ENCODE measurements around the gene CHI3L1. TPM values are rescaled to one million over a fixed set of nuclear protein-coding genes. Genes with fewer than 3 reads are reported as not detected.

CHI3L1 gene
- total and polyA plus RNA-seq, 11 donors, result 0.15 to 27.1 (median 1.3) TPM; not detected in 1

DNA sequence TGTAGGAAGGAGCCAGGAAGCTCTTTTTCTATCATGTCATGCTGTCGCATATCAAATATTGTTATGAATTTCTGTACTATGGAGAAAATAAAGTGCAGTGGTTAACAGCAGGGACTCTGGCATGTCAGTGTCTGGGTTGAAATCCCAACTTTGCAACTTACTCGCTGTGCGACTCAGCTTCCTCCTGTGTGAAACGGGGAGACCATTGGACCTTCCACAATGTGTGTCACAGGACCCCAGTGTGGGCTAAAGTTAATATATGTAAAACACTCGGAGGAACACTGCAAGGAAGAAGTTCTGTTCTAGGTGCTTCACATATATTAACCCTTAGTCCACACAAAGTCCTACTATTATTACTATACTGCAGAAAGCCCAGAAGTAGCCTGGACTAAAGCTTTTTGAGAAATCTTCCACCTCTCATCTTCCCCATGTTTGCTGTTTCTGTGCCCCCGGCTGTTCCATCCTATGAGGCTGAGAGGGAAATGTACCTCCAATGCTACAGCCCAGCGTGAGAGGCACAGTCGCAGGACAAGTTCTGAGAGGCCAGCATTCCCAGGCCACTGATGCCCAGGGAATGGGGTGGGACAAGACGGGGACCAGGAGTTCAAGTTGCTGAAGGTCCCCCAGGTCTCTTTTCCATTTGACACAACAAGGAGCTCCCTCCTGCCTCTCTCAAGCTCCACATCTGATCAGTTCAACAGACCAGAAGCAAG lies 41.0 kb upstream of the CHI3L1 start:
- Histone ChIP-seq H3K27ac (no peak overlapping the region), H3K4me3 (no peak overlapping the region), H3K36me3 (no peaks in the 10 kb centered on the region), H3K9me3 (no peaks in the 10 kb centered on the region), H3K27me3 (peaks cover 0 to 16% (median 0%) of the 10 kb centered on the region in 9 donors), H3K4me1 (no peaks in the 10 kb centered on the region)
- intact Hi-C loops (cut with DNase I), result no loop called here
- 86 to 89% (median 88%) methylated on average over 9 of the region's 9 CpGs for WGBS, 4 donors
- ATAC-seq (no peak), DNase-seq (no peak)
- no peak for TF ChIP-seq POLR2A (IDR thresholded peaks at IDR 0.05)
- TF ChIP-seq, protein P1, sequence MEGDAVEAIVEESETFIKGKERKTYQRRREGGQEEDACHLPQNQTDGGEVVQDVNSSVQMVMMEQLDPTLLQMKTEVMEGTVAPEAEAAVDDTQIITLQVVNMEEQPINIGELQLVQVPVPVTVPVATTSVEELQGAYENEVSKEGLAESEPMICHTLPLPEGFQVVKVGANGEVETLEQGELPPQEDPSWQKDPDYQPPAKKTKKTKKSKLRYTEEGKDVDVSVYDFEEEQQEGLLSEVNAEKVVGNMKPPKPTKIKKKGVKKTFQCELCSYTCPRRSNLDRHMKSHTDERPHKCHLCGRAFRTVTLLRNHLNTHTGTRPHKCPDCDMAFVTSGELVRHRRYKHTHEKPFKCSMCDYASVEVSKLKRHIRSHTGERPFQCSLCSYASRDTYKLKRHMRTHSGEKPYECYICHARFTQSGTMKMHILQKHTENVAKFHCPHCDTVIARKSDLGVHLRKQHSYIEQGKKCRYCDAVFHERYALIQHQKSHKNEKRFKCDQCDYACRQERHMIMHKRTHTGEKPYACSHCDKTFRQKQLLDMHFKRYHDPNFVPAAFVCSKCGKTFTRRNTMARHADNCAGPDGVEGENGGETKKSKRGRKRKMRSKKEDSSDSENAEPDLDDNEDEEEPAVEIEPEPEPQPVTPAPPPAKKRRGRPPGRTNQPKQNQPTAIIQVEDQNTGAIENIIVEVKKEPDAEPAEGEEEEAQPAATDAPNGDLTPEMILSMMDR (IDR thresholded peaks at IDR 0.05), result no peak

DNA sequence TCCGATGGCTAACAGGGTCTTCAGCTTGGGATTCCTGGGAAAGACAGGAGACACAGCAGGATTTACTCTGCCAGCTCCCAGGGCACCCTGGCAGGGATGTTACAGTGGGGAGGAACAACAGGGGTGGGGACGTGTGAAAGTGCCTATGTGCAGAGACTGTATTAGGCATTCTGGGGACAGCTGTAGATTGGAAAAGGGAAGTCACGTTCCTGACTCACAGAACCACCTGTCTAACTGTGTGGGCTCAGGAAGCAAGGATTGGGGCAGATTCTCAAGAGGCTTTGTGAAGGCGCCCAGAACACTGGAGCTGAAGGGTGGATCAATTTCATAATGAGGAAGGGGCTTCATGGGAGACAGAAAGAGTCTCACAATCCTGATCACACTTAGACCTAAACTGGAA lies 38.6 kb upstream of the CHI3L1 start:
- TF ChIP-seq POLR2A (IDR thresholded peaks at IDR 0.05), result no peak
- TF ChIP-seq, protein P1 (IDR thresholded peaks at IDR 0.05), result no peak
- Histone ChIP-seq H3K36me3 (no peaks in the 10 kb centered on the region), H3K4me3 (no peak overlapping the region), H3K27ac (no peak overlapping the region), H3K27me3 (peaks cover 0 to 14% (median 0%) of the 10 kb centered on the region in 9 donors), H3K9me3 (no peaks in the 10 kb centered on the region), H3K4me1 (no peaks in the 10 kb centered on the region)
- DNase-seq (no peak), ATAC-seq (no peak)
- intact Hi-C loops (cut with DNase I), result no loop called here
- WGBS, 4 donors, result 65 to 71% (median 68%) methylated on average over 4 of the region's 4 CpGs

DNA sequence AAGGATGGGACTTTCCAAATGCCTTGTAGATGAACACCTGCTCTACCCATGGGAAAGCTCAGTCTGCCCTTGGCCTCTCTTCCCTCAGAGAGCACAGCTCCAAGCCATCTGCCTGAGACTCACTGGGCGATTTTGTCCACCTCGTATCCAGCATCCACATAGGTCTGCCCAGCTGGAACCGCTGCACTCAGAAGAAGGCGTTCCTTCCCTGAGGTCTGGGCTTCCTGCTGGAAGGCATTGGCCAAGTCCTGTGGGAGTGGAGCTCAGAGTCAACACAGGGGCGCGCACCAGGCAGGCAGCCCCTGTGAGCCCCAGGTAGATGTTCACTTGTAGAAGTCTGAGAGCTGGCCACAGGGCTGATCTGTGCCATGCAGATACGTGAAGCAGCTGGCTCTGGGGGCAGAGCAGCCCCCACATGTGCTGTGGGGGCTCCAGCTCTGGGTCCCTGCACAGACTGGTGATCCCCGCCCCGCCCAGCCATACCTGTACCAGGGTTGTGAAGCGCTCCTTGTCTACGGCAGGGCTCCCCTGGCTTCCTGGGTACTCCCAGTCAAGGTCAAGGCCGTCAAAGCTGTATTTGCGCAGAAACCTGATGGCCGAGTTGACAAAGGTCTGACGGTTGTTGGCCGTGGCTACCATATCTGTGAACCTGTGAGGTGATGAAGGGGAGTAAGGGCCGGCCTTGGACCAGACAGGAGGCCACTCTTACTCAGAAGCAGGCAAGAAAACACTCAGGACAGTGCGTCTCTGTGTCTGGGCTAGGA lies 36.7 kb upstream of the CHI3L1 start:
- no peaks in the 10 kb centered on the region for H3K4me1 ChIP-seq
- H3K9me3 ChIP-seq, result no peaks in the 10 kb centered on the region
- 86 to 91% (median 89%) methylated on average over 14 to 18 of the region's 18 CpGs for WGBS, 4 donors
- intact Hi-C loops (cut with DNase I), result no loop called here
- no peaks in the 10 kb centered on the region for H3K36me3 ChIP-seq
- no peak overlapping the region for H3K4me3 ChIP-seq
- H3K27ac ChIP-seq, result no peak overlapping the region
- H3K27me3 ChIP-seq, result peaks cover 0 to 11% (median 0%) of the 10 kb centered on the region in 9 donors
- DNase-seq, result no peak
- no peak for ATAC-seq
- TF ChIP-seq, protein P1 (IDR thresholded peaks at IDR 0.05), result no peak
- no peak for TF ChIP-seq POLR2A (IDR thresholded peaks at IDR 0.05)

DNA sequence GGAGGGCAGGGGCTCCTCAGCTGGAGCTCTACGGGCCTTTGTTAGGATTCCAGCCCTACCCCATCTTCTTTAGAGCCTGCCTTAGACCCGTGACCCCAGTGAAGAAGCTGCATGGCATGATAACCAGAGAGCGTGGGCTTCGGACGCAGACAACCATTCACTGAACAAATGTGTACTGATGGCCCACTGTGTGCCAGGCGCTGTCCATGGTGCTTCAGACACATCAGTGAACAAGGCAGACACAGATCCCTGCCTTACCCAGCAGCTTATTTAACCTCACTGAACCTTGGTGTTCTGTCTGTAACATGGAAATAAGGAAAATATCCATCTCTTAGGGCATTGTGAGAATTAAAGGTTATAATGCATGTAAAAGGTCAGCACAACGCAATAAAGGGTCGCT lies 33.4 kb upstream of the CHI3L1 start:
- DNase-seq, result no peak
- TF ChIP-seq, protein P1 (IDR thresholded peaks at IDR 0.05), result no peak
- Histone ChIP-seq H3K27ac (no peak overlapping the region), H3K4me1 (peaks cover 0 to 4% (median 0%) of the 10 kb centered on the region in 12 donors), H3K27me3 (peaks cover 0 to 16% (median 0%) of the 10 kb centered on the region in 9 donors), H3K9me3 (no peaks in the 10 kb centered on the region), H3K4me3 (no peak overlapping the region), H3K36me3 (no peaks in the 10 kb centered on the region)
- 74 to 84% (median 77%) methylated on average over 6 to 8 of the region's 8 CpGs for WGBS, 4 donors
- no peak for ATAC-seq
- intact Hi-C loops (cut with DNase I), result loop anchor here in 2 of 10 donors (5.0 kb wide), 2 partner anchors 48 to 103 kb away; no protein-coding TSS in a partner anchor
